Mononuclear cell (primary cell): ENCODE results near the gene ZNF384. TPM values are rescaled to one million over a fixed set of nuclear protein-coding genes. Genes with fewer than 3 reads are reported as not detected.

ENCODE experiments used
- H3K27me3 ChIP-seq: 2 replicates; pipeline ENCODE4 v1.6.0; 2011; ENCODE audit warnings: low read length, control low read depth; ENCODE audit not compliant: insufficient read depth
- H3K4me1 ChIP-seq: 2 replicates; pipeline ENCODE4 v1.5.1; 2011; ENCODE audit warnings: mild to moderate bottlenecking, low read length, control low read depth; ENCODE audit not compliant: insufficient read depth
- H3K4me3 ChIP-seq: 2 replicates; pipeline ENCODE4 v1.5.1; 2011; ENCODE audit warnings: mild to moderate bottlenecking, low read length, moderate library complexity
- H3K9me3 ChIP-seq: 2 replicates; pipeline ENCODE4 v1.5.1; 2011; ENCODE audit warnings: low read depth, mild to moderate bottlenecking, control low read depth, low read length
- total RNA-seq: library from RNA; depleted of rRNA; stranded (reverse); fragments of >200 nt; gene quantifications from one replicate; pipeline ENCODE4 v1.2.3, GENCODE V29; 2012

ZNF384 gene
- total RNA-seq, 1 donor = 23.2 TPM

DNA sequence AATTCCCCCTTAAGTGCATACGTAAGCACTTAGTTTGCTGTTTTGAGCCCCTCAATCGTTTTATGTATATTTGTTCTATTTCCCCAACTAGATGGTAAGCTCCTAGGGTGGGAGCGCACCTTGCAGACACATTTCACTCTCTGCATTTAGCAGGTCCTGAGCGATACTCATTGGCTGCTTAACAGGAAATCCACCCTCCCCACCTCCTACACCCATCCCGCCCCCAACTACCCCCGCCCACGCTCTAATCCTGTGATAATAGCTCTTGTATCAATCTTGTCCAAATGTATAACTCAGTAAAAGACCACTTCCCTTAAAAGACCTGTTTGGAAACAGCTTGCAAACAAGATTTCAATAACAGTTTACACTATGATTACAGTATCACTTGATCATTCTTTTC is 61.6 kb downstream of the ZNF384 start:
- Histone ChIP-seq H3K27me3 (no peaks in the 10 kb centered on the region), H3K9me3 (no peaks in the 10 kb centered on the region), H3K4me3 (no peak overlapping the region), H3K4me1 (peaks cover 46% of the 10 kb centered on the region)

GRCh38 chr12:6626654-6627283 is 62.4 kb downstream of the ZNF384 start:
- Histone ChIP-seq H3K9me3 (no peaks in the 10 kb centered on the region), H3K27me3 (no peaks in the 10 kb centered on the region), H3K4me3 (no peak overlapping the region), H3K4me1 (peaks cover 38% of the 10 kb centered on the region)

DNA sequence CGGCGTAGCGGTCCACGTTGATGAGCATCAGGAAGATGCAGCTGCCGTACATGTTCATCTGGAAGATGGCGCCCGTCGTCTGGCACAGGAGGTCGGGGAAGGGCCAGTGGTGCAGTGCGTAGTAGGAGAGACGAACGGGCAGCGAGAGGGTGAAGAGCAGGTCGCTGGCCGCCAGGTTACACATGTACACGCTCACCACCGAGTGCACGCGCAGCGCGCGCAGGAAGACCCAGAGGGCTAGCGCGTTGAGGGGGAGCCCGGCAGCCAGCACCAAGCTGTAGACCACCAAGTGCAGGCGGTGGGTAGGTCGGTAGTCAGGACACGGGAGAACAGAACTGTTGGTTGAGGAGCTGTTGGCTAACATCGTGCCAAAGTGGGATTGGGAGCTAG is 68.3 kb downstream of the ZNF384 start:
- no peaks in the 10 kb centered on the region for H3K27me3 ChIP-seq
- no peaks in the 10 kb centered on the region for H3K9me3 ChIP-seq
- H3K4me1 ChIP-seq = peaks cover 25% of the 10 kb centered on the region
- no peak overlapping the region for H3K4me3 ChIP-seq

DNA sequence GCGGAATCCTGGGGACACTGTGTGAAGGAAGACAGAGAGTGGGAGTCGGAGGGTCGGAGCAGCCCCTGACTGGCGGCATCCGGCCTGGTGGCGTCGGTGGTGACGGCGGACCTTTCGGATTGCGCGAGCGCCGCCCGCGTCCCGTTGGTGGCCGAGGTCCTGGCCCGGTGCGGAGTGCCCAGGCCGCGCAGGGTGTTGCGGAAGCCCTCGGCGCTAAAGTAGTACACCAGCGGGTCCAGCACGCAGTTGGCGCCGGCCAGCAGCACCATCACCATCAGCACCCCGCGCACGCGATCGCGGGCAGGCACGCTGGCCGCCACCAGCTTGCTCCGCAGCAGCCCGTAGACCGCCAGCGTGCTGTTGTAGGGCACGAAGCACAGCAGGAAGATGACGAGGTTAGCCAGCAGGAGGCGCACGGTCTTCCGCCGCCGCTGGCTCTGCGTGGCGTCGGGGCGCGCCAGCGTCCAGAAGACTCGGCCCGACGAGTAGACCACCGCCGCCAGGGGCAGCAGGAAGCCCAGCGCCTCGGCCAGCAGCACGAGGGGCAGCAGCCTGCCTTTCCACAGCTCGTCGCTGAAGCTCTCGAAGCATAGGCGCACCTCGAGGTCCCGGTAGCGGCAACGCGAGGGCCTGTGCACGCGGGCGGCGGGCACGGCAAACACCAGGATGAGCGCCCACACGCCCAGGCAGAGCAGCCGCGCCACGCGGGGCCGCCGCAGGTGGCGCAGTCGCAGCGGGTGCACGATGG is 68.9 kb downstream of the ZNF384 start:
- H3K9me3 ChIP-seq = no peaks in the 10 kb centered on the region
- H3K4me3 ChIP-seq = no peak overlapping the region
- no peaks in the 10 kb centered on the region for H3K27me3 ChIP-seq
- H3K4me1 ChIP-seq = peaks cover 28% of the 10 kb centered on the region

- H3K9me3 ChIP-seq = no peaks in the 10 kb centered on the region
- H3K4me1 ChIP-seq = peaks cover 34% of the 10 kb centered on the region
- no peaks in the 10 kb centered on the region for H3K27me3 ChIP-seq
- H3K4me3 ChIP-seq = no peak overlapping the region
These were observed 70.5 kb downstream of the ZNF384 start for GRCh38 chr12:6618483-6619225.

Other genes with a start within 250 kb of the ZNF384 start
- 24.3 TPM for gene CD27, start 244.4 kb downstream of the ZNF384 start, total RNA-seq
- 28.7 TPM for gene TAPBPL, start 237.3 kb downstream of the ZNF384 start, total RNA-seq
- 13.9 TPM for gene VAMP1, start 218.7 kb downstream of the ZNF384 start, total RNA-seq
- 14.7 TPM for gene MRPL51, start 196.1 kb downstream of the ZNF384 start, total RNA-seq
- 7.5 TPM for gene NCAPD2, start 195.3 kb downstream of the ZNF384 start, total RNA-seq
- 2,093 TPM for gene GAPDH, start 154.9 kb downstream of the ZNF384 start, total RNA-seq
- gene IFFO1, start 133.3 kb downstream of the ZNF384 start, total RNA-seq = 8.0 TPM
- gene NOP2, start 121.1 kb downstream of the ZNF384 start, total RNA-seq = 44.2 TPM
- 208 TPM for gene CHD4, start 82.0 kb downstream of the ZNF384 start, total RNA-seq
- 4.1 TPM for gene LPAR5, start 53.4 kb downstream of the ZNF384 start, total RNA-seq
- gene ACRBP, start 41.9 kb downstream of the ZNF384 start, total RNA-seq = 24.1 TPM
- gene ING4, start 26.3 kb downstream of the ZNF384 start, total RNA-seq = 31.3 TPM
- not detected for gene PIANP, start 11.4 kb upstream of the ZNF384 start, total RNA-seq
- gene COPS7A, start 34.7 kb upstream of the ZNF384 start, total RNA-seq = 9.3 TPM
- 63.2 TPM for gene MLF2, start 63.8 kb upstream of the ZNF384 start, total RNA-seq
- 1.9 TPM for gene PTMS, start 77.0 kb upstream of the ZNF384 start, total RNA-seq
- gene LAG3, start 83.1 kb upstream of the ZNF384 start, total RNA-seq = 0.31 TPM
- 94.3 TPM for gene CD4, start 100.2 kb upstream of the ZNF384 start, total RNA-seq
- 4.2 TPM for gene GPR162, start 132.4 kb upstream of the ZNF384 start, total RNA-seq
- 2.6 TPM for gene P3H3, start 139.0 kb upstream of the ZNF384 start, total RNA-seq
- gene GNB3, start 151.6 kb upstream of the ZNF384 start, total RNA-seq = 0.21 TPM
- gene CDCA3, start 161.9 kb upstream of the ZNF384 start, total RNA-seq = 0.10 TPM
- 16.4 TPM for gene USP5, start 162.8 kb upstream of the ZNF384 start, total RNA-seq
- 202 TPM for gene TPI1, start 178.2 kb upstream of the ZNF384 start, total RNA-seq
- gene SPSB2, start 183.9 kb upstream of the ZNF384 start, total RNA-seq = 1.6 TPM
- 4.3 TPM for gene LRRC23, start 215.4 kb upstream of the ZNF384 start, total RNA-seq
- 11.4 TPM for gene ENO2, start 225.2 kb upstream of the ZNF384 start, total RNA-seq
- gene ATN1, start 238.6 kb upstream of the ZNF384 start, total RNA-seq = 4.6 TPM